Trophoblast cell (in vitro differentiated cells and primary cell): Measurements from ENCODE around the gene UBE2L3.
"Not testable (repeated sequence)": the region's sequence is repeated elsewhere in the genome, so short reads cannot be mapped to it uniquely, and the experiment has no call there.

Source experiments
- DNase-seq, 2 donors: peaks; one replicate each; pipeline ENCODE4 v3.0.0-alpha.2; 2016
- H2AFZ ChIP-seq: 2 replicates; pipeline ENCODE4 v1.6.1; 2013; ENCODE audit warnings: low read length, moderate library complexity, mild to moderate bottlenecking; ENCODE audit not compliant: insufficient read depth, poor library complexity
- H2AK5ac ChIP-seq: 2 replicates; pipeline ENCODE4 v1.6.1; 2013; ENCODE audit warnings: mild to moderate bottlenecking, low read length
- H2BK120ac ChIP-seq: 2 replicates; pipeline ENCODE4 v1.6.1; 2013; ENCODE audit warnings: low read length, mild to moderate bottlenecking, moderate library complexity; ENCODE audit not compliant: insufficient read depth, poor library complexity
- H2BK12ac ChIP-seq: 2 replicates; pipeline ENCODE4 v1.6.1; 2013; ENCODE audit warnings: mild to moderate bottlenecking, low read length, moderate library complexity
- H2BK5ac ChIP-seq: 2 replicates; pipeline ENCODE4 v1.6.1; 2013; ENCODE audit warnings: low read length, low read depth, moderate library complexity, mild to moderate bottlenecking; ENCODE audit not compliant: poor library complexity
- H3K14ac ChIP-seq: 2 replicates; pipeline ENCODE4 v1.6.1; 2013; ENCODE audit warnings: mild to moderate bottlenecking, low read length
- H3K18ac ChIP-seq: 2 replicates; pipeline ENCODE4 v1.6.1; 2013; ENCODE audit warnings: mild to moderate bottlenecking, low read length
- H3K23ac ChIP-seq: 2 replicates; pipeline ENCODE4 v1.6.1; 2013; ENCODE audit warnings: low read length
- H3K27ac ChIP-seq: 2 replicates; pipeline ENCODE4 v1.5.1; 2013; ENCODE audit warnings: low read depth, mild to moderate bottlenecking, inconsistent platforms, low read length, moderate library complexity
- H3K27me3 ChIP-seq: 2 replicates; pipeline ENCODE4 v1.6.1; 2013; ENCODE audit warnings: inconsistent platforms, mild to moderate bottlenecking, low read length, moderate library complexity; ENCODE audit not compliant: insufficient read depth
- H3K36me3 ChIP-seq, 2 experiments: 1 replicate in 1 of 2; 2 replicates in 1 of 2; pipeline ENCODE4 v1.6.1; 2013; ENCODE audit warnings: low read length in 2 of 2, mild to moderate bottlenecking in 2 of 2, moderate library complexity in 1 of 2; ENCODE audit not compliant: insufficient read depth in 2 of 2, control insufficient read depth in 1 of 2
- H3K4ac ChIP-seq: 2 replicates; pipeline ENCODE4 v1.6.1; 2013; ENCODE audit warnings: low read depth, mild to moderate bottlenecking, low read length, moderate library complexity
- H3K4me1 ChIP-seq, 2 experiments: 1 replicate in 1 of 2; 2 replicates in 1 of 2; pipeline ENCODE4 v1.6.1; 2013; ENCODE audit warnings: low read length in 2 of 2, mild to moderate bottlenecking in 2 of 2, moderate library complexity in 1 of 2; ENCODE audit not compliant: insufficient read depth in 2 of 2, control insufficient read depth in 1 of 2
- H3K4me2 ChIP-seq: 2 replicates; pipeline ENCODE4 v1.6.1; 2013; ENCODE audit warnings: inconsistent platforms, mild to moderate bottlenecking, low read length, moderate library complexity
- H3K4me3 ChIP-seq: 2 replicates; pipeline ENCODE4 v1.5.1; 2013; ENCODE audit warnings: mild to moderate bottlenecking, low read depth, low read length, inconsistent platforms
- H3K79me1 ChIP-seq: one replicate; pipeline ENCODE4 v1.6.1; 2013; ENCODE audit warnings: low read length
- H3K79me2 ChIP-seq: 2 replicates; pipeline ENCODE4 v1.6.1; 2013; ENCODE audit warnings: low read length, mild to moderate bottlenecking; ENCODE audit not compliant: control insufficient read depth, insufficient read depth, poor library complexity
- H3K9ac ChIP-seq: 2 replicates; pipeline ENCODE4 v1.6.1; 2013; ENCODE audit warnings: mild to moderate bottlenecking, low read length
- H3K9me3 ChIP-seq: 2 replicates; pipeline ENCODE4 v1.6.1; 2013; ENCODE audit warnings: low read depth, mild to moderate bottlenecking, control low read depth, inconsistent platforms, low read length; ENCODE audit not compliant: insufficient read depth
- H4K12ac ChIP-seq: 2 replicates; pipeline ENCODE4 v1.6.1; 2013; ENCODE audit warnings: low read depth, mild to moderate bottlenecking, low read length, moderate library complexity
- H4K8ac ChIP-seq: 2 replicates; pipeline ENCODE4 v1.6.1; 2013; ENCODE audit warnings: low read depth, mild to moderate bottlenecking, low read length, moderate library complexity
- H4K91ac ChIP-seq: one replicate; pipeline ENCODE4 v1.6.1; 2013; ENCODE audit warnings: low read depth, mild to moderate bottlenecking, low read length, moderate library complexity
- WGBS: extraction: QIAGEN DNeasy Blood & Tissue Kit; methylation state at CpG from one replicate; pipeline ENCODE4 v1.1.7; 2013; ENCODE audit warnings: missing lambda C conversion rate; ENCODE audit not compliant: insufficient read length, insufficient coverage; ENCODE audit errors: extremely low coverage; 5-methylcytosine and 5-hydroxymethylcytosine counted together

The UBE2L3 gene

GRCh38 chr22:21563912-21564311 is 3.6 kb upstream of the UBE2L3 start:
- H3K4me2 ChIP-seq = no peak overlapping the region
- no peak overlapping the region for H2AK5ac ChIP-seq
- no peak overlapping the region for H4K12ac ChIP-seq
- H3K14ac ChIP-seq = no peak overlapping the region
- no peak overlapping the region for H3K4ac ChIP-seq
- no peak overlapping the region for H2BK12ac ChIP-seq
- H3K9ac ChIP-seq = no peak overlapping the region
- no peaks in the 10 kb centered on the region for H3K27me3 ChIP-seq
- no peak overlapping the region for H3K18ac ChIP-seq
- H3K27ac ChIP-seq = no peak overlapping the region
- H3K23ac ChIP-seq = no peak overlapping the region
- H4K8ac ChIP-seq = no peak overlapping the region
- H4K91ac ChIP-seq = no peak overlapping the region
- H2BK5ac ChIP-seq = no peak overlapping the region
- H3K4me3 ChIP-seq = no peak overlapping the region
- H2AFZ ChIP-seq = no peak overlapping the region
- WGBS = no CpG with 5 or more reads among the region's 8 CpGs
- H3K4me1 ChIP-seq = peaks cover 0 to 5% of the 10 kb centered on the region in 2 experiments
- peaks cover 14% of the 10 kb centered on the region for H3K79me2 ChIP-seq
- no peaks in the 10 kb centered on the region for H3K36me3 ChIP-seq
- no peak overlapping the region for H2BK120ac ChIP-seq
- no peak for DNase-seq
- H3K79me1 ChIP-seq = peaks cover 10% of the 10 kb centered on the region
- H3K9me3 ChIP-seq = no peaks in the 10 kb centered on the region

- H4K91ac ChIP-seq = no peak overlapping the region
- H3K23ac ChIP-seq = no peak overlapping the region
- peaks cover 16% of the 10 kb centered on the region for H3K79me2 ChIP-seq
- no peak overlapping the region for H3K9ac ChIP-seq
- H2BK5ac ChIP-seq = no peak overlapping the region
- no peak overlapping the region for H3K14ac ChIP-seq
- WGBS = no CpG with 5 or more reads among the region's 6 CpGs
- no peak overlapping the region for H2BK120ac ChIP-seq
- no peak overlapping the region for H3K18ac ChIP-seq
- no peak overlapping the region for H3K4me2 ChIP-seq
- H4K12ac ChIP-seq = no peak overlapping the region
- H2BK12ac ChIP-seq = no peak overlapping the region
- H3K4ac ChIP-seq = no peak overlapping the region
- no peak overlapping the region for H2AFZ ChIP-seq
- no peak overlapping the region for H3K27ac ChIP-seq
- H3K79me1 ChIP-seq = peaks cover 10% of the 10 kb centered on the region
- H3K9me3 ChIP-seq = no peaks in the 10 kb centered on the region
- peaks cover 3 to 6% of the 10 kb centered on the region in 2 experiments for H3K4me1 ChIP-seq
- peaks cover 0 to under 1% of the 10 kb centered on the region in 2 experiments for H3K36me3 ChIP-seq
- DNase-seq = no peak
- H3K27me3 ChIP-seq = no peaks in the 10 kb centered on the region
- no peak overlapping the region for H4K8ac ChIP-seq
- no peak overlapping the region for H2AK5ac ChIP-seq
- no peak overlapping the region for H3K4me3 ChIP-seq
Observed at GRCh38 chr22:21564411-21564810, 3.1 kb upstream of the UBE2L3 start.

DNA sequence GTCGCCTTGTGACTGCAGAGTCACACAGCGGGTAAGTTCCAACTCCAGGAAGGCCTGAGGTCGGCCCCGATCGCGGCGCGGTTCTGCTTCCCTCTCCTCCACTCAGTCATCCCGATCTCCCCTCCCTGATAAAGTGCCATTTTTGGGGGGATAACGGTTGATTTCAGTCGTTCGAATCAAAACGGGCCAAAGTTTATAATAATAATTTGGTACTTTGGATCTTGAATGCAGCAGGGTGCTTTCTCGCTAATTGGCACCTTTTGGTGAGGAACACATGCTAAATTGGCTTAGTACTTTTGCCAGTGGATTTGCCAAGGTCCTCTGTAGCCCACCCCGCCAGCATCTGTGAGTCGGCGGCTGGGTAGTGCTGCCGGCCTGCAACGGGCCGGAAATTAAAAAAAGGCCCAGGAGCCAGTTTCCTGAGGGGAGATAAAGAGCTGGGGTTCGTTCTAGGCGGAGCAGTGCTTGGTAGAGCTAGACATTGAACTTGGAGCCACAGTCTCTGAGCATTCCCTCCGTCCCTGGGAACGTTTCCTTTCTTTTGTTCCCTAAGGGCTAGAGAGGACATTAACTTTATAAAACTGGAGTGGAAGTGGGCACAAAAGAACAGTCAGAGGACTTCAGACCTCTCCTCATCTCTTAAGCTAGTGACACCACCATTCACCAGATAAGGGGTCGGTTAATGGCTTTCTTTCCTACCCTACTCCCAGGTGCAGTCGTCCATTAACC is 997 bp downstream of the UBE2L3 start:
- DNase-seq = no peak
- Histone ChIP-seq H3K9me3 (no peaks in the 10 kb centered on the region), H2AK5ac (peak overlapping the region; percentile 92), H3K18ac (peak overlapping the region; percentile 99), H4K8ac (peak overlapping the region; percentile 99), H4K91ac (peak overlapping the region; percentile 94), H3K4me2 (peak overlapping the region; percentile 90), H3K23ac (peak overlapping the region; percentile 42), H3K4me1 (peaks cover 7 to 11% of the 10 kb centered on the region in 2 experiments), H3K79me1 (peaks cover 10% of the 10 kb centered on the region), H3K27ac (no peak overlapping the region), H3K36me3 (peaks cover 6 to 7% of the 10 kb centered on the region in 2 experiments), H2BK12ac (no peak overlapping the region), H3K14ac (peak overlapping the region; percentile 99), H2BK5ac (peak overlapping the region; percentile 92), H3K4ac (peak overlapping the region; percentile 100), H3K27me3 (no peaks in the 10 kb centered on the region), H2BK120ac (peak overlapping the region; percentile 85), H3K79me2 (peaks cover 38% of the 10 kb centered on the region), H4K12ac (peak overlapping the region; percentile 100), H3K9ac (peak overlapping the region; percentile 97), H3K4me3 (peak overlapping the region; percentile 96), H2AFZ (peak overlapping the region; percentile 59)
- no CpG with 5 or more reads among the region's 26 CpGs for WGBS

- no CpG with 5 or more reads among the region's 12 CpGs for WGBS
- Histone ChIP-seq H3K4me1 (peaks cover 7 to 11% of the 10 kb centered on the region in 2 experiments), H3K4me2 (peak overlapping the region; percentile 90), H3K79me1 (peaks cover 10% of the 10 kb centered on the region), H3K79me2 (peaks cover 43% of the 10 kb centered on the region), H3K4ac (peak overlapping the region; percentile 100)
- H3K27ac ChIP-seq, H4K12ac ChIP-seq, H2BK5ac ChIP-seq, H2BK12ac ChIP-seq, H2BK120ac ChIP-seq, H3K36me3 ChIP-seq, H3K18ac ChIP-seq, H4K91ac ChIP-seq, H3K23ac ChIP-seq, H3K14ac ChIP-seq, H2AK5ac ChIP-seq, H4K8ac ChIP-seq, DNase-seq, H3K9me3 ChIP-seq, H3K27me3 ChIP-seq, H2AFZ ChIP-seq, H3K9ac ChIP-seq, H3K4me3 ChIP-seq: not testable (repeated sequence)
Observed at GRCh38 chr22:21569076-21569427, 1.5 kb downstream of the UBE2L3 start.
